Caco-2 (cell line): ENCODE measurements around the gene EEF2. TPM values are rescaled to one million over a fixed set of nuclear protein-coding genes. Genes with fewer than 3 reads are reported as not detected.

ENCODE experiments used
- BruUV-seq: library from RNA; stranded (reverse); fragments of 400-500 nt; replicated peaks from 2 replicates; lab custom pipeline; 2021; lab: Mats Ljungman, UMichigan
- CTCF ChIA-PET: fragments of 300-600 bp; sonication (Branson Sonifier 250); formaldehyde crosslinking; loops from one replicate; lab custom pipeline; 2022; ENCODE audit warnings: antibody characterized with exemption; lab: Charles Lee
- POLR2A ChIA-PET: fragments of 300-600 bp; sonication (Branson Sonifier 250); formaldehyde crosslinking; loops from one replicate; lab custom pipeline; 2022; ENCODE audit warnings: antibody characterized with exemption; lab: Charles Lee
- DNase-seq, 2 experiments: peaks; one replicate each; pipeline versions ENCODE4 v3.0.0 to v3.0.0-alpha.2; 2020 to 2022
- H3K27me3 ChIP-seq: replicated peaks from 2 replicates; pipeline ENCODE4 v1.6.0; 2011; ENCODE audit warnings: low read length; ENCODE audit not compliant: control insufficient read depth, insufficient read depth
- H3K36me3 ChIP-seq: 2 replicates; pipeline ENCODE4 v1.5.1; 2011; ENCODE audit warnings: low read length; ENCODE audit not compliant: control insufficient read depth, insufficient read depth
- H3K4me1 ChIP-seq: fragments of 250-450 bp; sonication (Bioruptor Pico); 2 replicates; pipeline ENCODE4 v1.5.1; 2020; ENCODE audit warnings: mild to moderate bottlenecking
- H3K4me3 ChIP-seq: 2 replicates; pipeline ENCODE4 v1.5.1; 2011; ENCODE audit warnings: low read depth, mild to moderate bottlenecking, control low read depth, low read length
- H3K9me3 ChIP-seq: fragments of 250-450 bp; sonication (Bioruptor Pico); 2 replicates; pipeline ENCODE4 v1.5.1; 2020; ENCODE audit warnings: mild to moderate bottlenecking, moderate library complexity
- H3K27ac Mint-ChIP-seq: one replicate; pipeline ENCODE4 v1.8.0; 2022; ENCODE audit warnings: mixed read lengths; ENCODE audit not compliant: unreplicated experiment
- H3K27me3 Mint-ChIP-seq: one replicate; pipeline ENCODE4 v1.8.0; 2022; ENCODE audit warnings: mixed read lengths; ENCODE audit not compliant: insufficient read depth, unreplicated experiment
- H3K36me3 Mint-ChIP-seq: one replicate; pipeline ENCODE4 v1.8.0; 2022; ENCODE audit warnings: mild to moderate bottlenecking, mixed read lengths; ENCODE audit not compliant: insufficient read depth, unreplicated experiment
- H3K4me1 Mint-ChIP-seq: one replicate; pipeline ENCODE4 v1.8.0; 2022; ENCODE audit warnings: low read depth, mixed read lengths; ENCODE audit not compliant: unreplicated experiment
- H3K4me3 Mint-ChIP-seq: one replicate; pipeline ENCODE4 v1.8.0; 2022; ENCODE audit warnings: mild to moderate bottlenecking, moderate library complexity, mixed read lengths; ENCODE audit not compliant: unreplicated experiment
- H3K9me3 Mint-ChIP-seq: one replicate; pipeline ENCODE4 v1.8.0; 2022; ENCODE audit warnings: mixed read lengths; ENCODE audit not compliant: unreplicated experiment
- intact Hi-C: fragments of 100-400 bp; cut with micrococcal nuclease; formaldehyde crosslinking; loops from one replicate; pipeline ENCODE4 v1.10.0; 2022; ENCODE audit not compliant: unreplicated experiment
- total RNA-seq: library from RNA; stranded (reverse); gene quantifications from 2 replicates; pipeline ENCODE4 v1.2.3, GENCODE V29; 2022
- TF ChIP-seq, protein P1 (sequence below), 2 experiments: fragments of 200-600 bp in 1 of 2; IDR thresholded peaks; 1 replicate in 1 of 2; 2 replicates in 1 of 2; pipeline versions ENCODE4 v1.5.1 to v1.8.0; 2011 to 2022; ENCODE audit warnings: antibody characterized with exemption in 1 of 2, control low read depth in 1 of 2, inconsistent platforms in 1 of 2, low read depth in 1 of 2, low read length in 1 of 2, mild to moderate bottlenecking in 1 of 2, moderate library complexity in 1 of 2; ENCODE audit not compliant: insufficient read depth in 1 of 2, severe bottlenecking in 1 of 2, unreplicated experiment in 1 of 2

EEF2 gene
- total RNA-seq, 1 experiment from 2014 or later: 2,157 TPM

- no TSS peak for BruUV-seq
- no peaks in the 10 kb centered on the region for H3K9me3 ChIP-seq
These were observed 4.7 kb downstream of the EEF2 start for GRCh38 chr19:3980353-3981251.

DNA sequence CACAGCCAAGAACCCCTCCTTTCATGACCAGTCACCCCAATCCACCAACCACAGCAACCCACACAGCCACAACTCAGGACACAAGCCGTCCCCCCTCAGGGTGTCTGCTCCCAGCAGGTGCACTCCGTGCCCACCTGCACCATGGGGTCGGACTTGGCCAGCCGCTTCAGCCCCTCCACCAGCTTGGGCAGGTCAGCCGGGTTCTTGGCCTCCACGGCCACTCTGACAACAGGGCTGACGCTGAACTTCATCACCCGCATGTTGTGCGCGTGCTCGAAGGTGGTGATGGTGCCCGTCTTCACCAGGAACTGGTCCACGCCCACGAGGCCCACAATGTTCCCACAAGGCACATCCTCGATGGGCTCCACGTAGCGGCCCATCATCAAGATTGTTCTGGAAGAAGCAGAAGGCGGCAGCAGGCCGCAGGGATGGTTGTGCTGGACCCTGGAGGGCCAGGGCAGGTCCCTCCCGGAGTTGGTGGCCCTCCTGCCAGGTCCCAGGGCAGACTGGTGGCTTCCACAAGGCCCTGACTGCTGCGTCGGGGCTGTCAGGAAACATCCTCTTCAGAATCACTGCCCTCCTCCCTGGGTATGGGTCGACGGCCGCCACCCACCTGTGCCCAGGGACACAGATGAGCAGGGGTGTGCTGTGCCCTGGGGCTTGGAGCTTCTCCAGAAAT is 5.5 kb downstream of the EEF2 start:
- DNase-seq: no peak
- H3K9me3 Mint-ChIP-seq: no peaks in the 10 kb centered on the region
- H3K36me3 ChIP-seq: peaks cover 49% of the 10 kb centered on the region
- peaks cover 12% of the 10 kb centered on the region for H3K4me1 ChIP-seq
- H3K27me3 Mint-ChIP-seq: no peaks in the 10 kb centered on the region
- intact Hi-C loops: loop anchor here (10.0 kb wide), 1 partner anchor 85 kb away; the partner anchor contains the start of gene ZBTB7A
- ChIA-PET POLR2A (interaction anchor here (1.0 to 1.5 kb wide), 2 partner anchors 10 to 11 kb away, joined by 3 to 4 read pairs; no protein-coding TSS in a partner anchor), CTCF (interaction anchor here (1.0 kb wide), 1 partner anchor 8 kb away, joined by 7 read pairs; no protein-coding TSS in a partner anchor)
- H3K4me3 ChIP-seq: no peak overlapping the region
- H3K36me3 Mint-ChIP-seq: peaks cover 100% of the 10 kb centered on the region
- TF ChIP-seq, protein P1, sequence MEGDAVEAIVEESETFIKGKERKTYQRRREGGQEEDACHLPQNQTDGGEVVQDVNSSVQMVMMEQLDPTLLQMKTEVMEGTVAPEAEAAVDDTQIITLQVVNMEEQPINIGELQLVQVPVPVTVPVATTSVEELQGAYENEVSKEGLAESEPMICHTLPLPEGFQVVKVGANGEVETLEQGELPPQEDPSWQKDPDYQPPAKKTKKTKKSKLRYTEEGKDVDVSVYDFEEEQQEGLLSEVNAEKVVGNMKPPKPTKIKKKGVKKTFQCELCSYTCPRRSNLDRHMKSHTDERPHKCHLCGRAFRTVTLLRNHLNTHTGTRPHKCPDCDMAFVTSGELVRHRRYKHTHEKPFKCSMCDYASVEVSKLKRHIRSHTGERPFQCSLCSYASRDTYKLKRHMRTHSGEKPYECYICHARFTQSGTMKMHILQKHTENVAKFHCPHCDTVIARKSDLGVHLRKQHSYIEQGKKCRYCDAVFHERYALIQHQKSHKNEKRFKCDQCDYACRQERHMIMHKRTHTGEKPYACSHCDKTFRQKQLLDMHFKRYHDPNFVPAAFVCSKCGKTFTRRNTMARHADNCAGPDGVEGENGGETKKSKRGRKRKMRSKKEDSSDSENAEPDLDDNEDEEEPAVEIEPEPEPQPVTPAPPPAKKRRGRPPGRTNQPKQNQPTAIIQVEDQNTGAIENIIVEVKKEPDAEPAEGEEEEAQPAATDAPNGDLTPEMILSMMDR (IDR thresholded peaks at IDR 0.05; ENCODE audit: insufficient read depth in 1 of 2, low read depth in 1 of 2, low read length in 1 of 2, severe bottlenecking in 1 of 2, unreplicated experiment in 1 of 2): no peak
- H3K4me1 Mint-ChIP-seq: peaks cover 6% of the 10 kb centered on the region
- no peak overlapping the region for H3K27ac Mint-ChIP-seq
- no peaks in the 10 kb centered on the region for H3K9me3 ChIP-seq
- BruUV-seq: no TSS peak
- H3K4me3 Mint-ChIP-seq: no peak overlapping the region
- no peaks in the 10 kb centered on the region for H3K27me3 ChIP-seq

More at GRCh38 chr19:3980353-3981251, 4.7 kb downstream of the EEF2 start:
- Histone ChIP-seq H3K36me3 (peaks cover 49% of the 10 kb centered on the region), H3K27me3 (no peaks in the 10 kb centered on the region), H3K4me3 (no peak overlapping the region), H3K4me1 (peaks cover 12% of the 10 kb centered on the region)
- no peak for DNase-seq
- H3K36me3 Mint-ChIP-seq: peaks cover 100% of the 10 kb centered on the region
- no peak overlapping the region for H3K4me3 Mint-ChIP-seq
- peak overlapping the region; percentile 20 for H3K27ac Mint-ChIP-seq
- ChIA-PET POLR2A (interaction anchor here (1.5 kb wide), 1 partner anchor 12 kb away, joined by 3 read pairs; no protein-coding TSS in a partner anchor), CTCF (no interaction called here)
- TF ChIP-seq, protein P1 (IDR thresholded peaks at IDR 0.05; ENCODE audit: insufficient read depth in 1 of 2, low read depth in 1 of 2, low read length in 1 of 2, severe bottlenecking in 1 of 2, unreplicated experiment in 1 of 2): no peak
- no peaks in the 10 kb centered on the region for H3K9me3 Mint-ChIP-seq
- no peaks in the 10 kb centered on the region for H3K27me3 Mint-ChIP-seq
- peaks cover 6% of the 10 kb centered on the region for H3K4me1 Mint-ChIP-seq
- intact Hi-C loops: loop anchor here (10.0 kb wide), 1 partner anchor 84 kb away; the partner anchor contains the start of gene ZBTB7A

GRCh38 chr19:3979289-3979673 is 6.0 kb downstream of the EEF2 start:
- Mint-ChIP-seq H3K4me1 (peaks cover 6% of the 10 kb centered on the region), H3K9me3 (no peaks in the 10 kb centered on the region), H3K27me3 (no peaks in the 10 kb centered on the region), H3K36me3 (peaks cover 95% of the 10 kb centered on the region), H3K4me3 (no peak overlapping the region), H3K27ac (no peak overlapping the region)
- H3K4me1 ChIP-seq: peaks cover 12% of the 10 kb centered on the region
- DNase-seq: no peak
- TF ChIP-seq, protein P1 (IDR thresholded peaks at IDR 0.05; ENCODE audit: insufficient read depth in 1 of 2, low read depth in 1 of 2, low read length in 1 of 2, severe bottlenecking in 1 of 2, unreplicated experiment in 1 of 2): no peak
- POLR2A ChIA-PET: interaction anchor here (1.0 to 1.5 kb wide), 2 partner anchors 10 to 11 kb away, joined by 3 to 4 read pairs; no protein-coding TSS in a partner anchor
- intact Hi-C loops: no loop called here
- no peak overlapping the region for H3K4me3 ChIP-seq
- peaks cover 49% of the 10 kb centered on the region for H3K36me3 ChIP-seq
- CTCF ChIA-PET: interaction anchor here (1.0 kb wide), 1 partner anchor 9 kb away, joined by 7 read pairs; no protein-coding TSS in a partner anchor
- no peaks in the 10 kb centered on the region for H3K27me3 ChIP-seq
- H3K9me3 ChIP-seq: no peaks in the 10 kb centered on the region
- BruUV-seq: no TSS peak
